PC-9 (cell line): Measurements from ENCODE around the gene MBNL2. TPM values are rescaled to one million over a fixed set of nuclear protein-coding genes. Genes with fewer than 3 reads are reported as not detected.

ENCODE experiments used
- BruUV-seq: library from RNA; stranded (reverse); fragments of 400-500 nt; replicated peaks from 2 replicates; lab custom pipeline; 2021; lab: Mats Ljungman, UMichigan
- CTCF ChIA-PET: fragments of 300-600 bp; sonication (Branson Sonifier 250); formaldehyde crosslinking; loops from one replicate; lab custom pipeline; 2022; ENCODE audit warnings: antibody characterized with exemption; lab: Charles Lee
- POLR2A ChIA-PET: fragments of 300-600 bp; sonication (Branson Sonifier 250); formaldehyde crosslinking; loops from one replicate; lab custom pipeline; 2022; ENCODE audit warnings: antibody characterized with exemption; ENCODE audit not compliant: unreplicated experiment; lab: Charles Lee
- DNase-seq, 2 experiments: peaks; one replicate each; pipeline versions ENCODE4 v3.0.0 to v3.0.0-alpha.2; 2015 to 2022; ENCODE audit warnings: mixed read lengths in 1 of 2
- H2AFZ ChIP-seq: fragments of 200-600 bp; sonication (generic); 2 replicates; pipeline ENCODE4 v1.8.1; 2017; ENCODE audit warnings: antibody characterized with exemption
- H3F3A ChIP-seq: fragments of 200-600 bp; sonication (generic); 2 replicates; pipeline ENCODE4 v1.8.1; 2017; ENCODE audit warnings: antibody characterized with exemption, mild to moderate bottlenecking, low read depth; ENCODE audit not compliant: insufficient read depth
- H3K27ac ChIP-seq: fragments of 200-600 bp; sonication (generic); 2 replicates; pipeline ENCODE4 v1.6.1; 2016; ENCODE audit warnings: mixed run types
- H3K27me3 ChIP-seq: fragments of 200-600 bp; sonication (generic); 2 replicates; pipeline ENCODE4 v1.6.1; 2016; ENCODE audit warnings: low read depth, mixed run types; ENCODE audit not compliant: insufficient read depth
- H3K36me3 ChIP-seq: fragments of 200-600 bp; sonication (generic); 2 replicates; pipeline ENCODE4 v1.6.1; 2016; ENCODE audit warnings: low read depth, mixed run types
- H3K4me1 ChIP-seq: fragments of 200-600 bp; sonication (generic); replicated peaks from 2 replicates; pipeline ENCODE4 v1.6.1; 2016; ENCODE audit warnings: mixed run types; ENCODE audit not compliant: insufficient read depth
- H3K4me2 ChIP-seq: fragments of 200-600 bp; sonication (generic); 2 replicates; pipeline ENCODE4 v1.6.1; 2017; ENCODE audit warnings: mixed run types
- H3K4me3 ChIP-seq: fragments of 200-600 bp; sonication (generic); 2 replicates; pipeline ENCODE4 v1.6.1; 2016; ENCODE audit warnings: mixed run types
- H3K79me2 ChIP-seq: fragments of 200-600 bp; sonication (generic); 2 replicates; pipeline ENCODE4 v1.6.1; 2017; ENCODE audit warnings: low read depth, mixed run types
- H3K9me2 ChIP-seq: fragments of 200-600 bp; sonication (generic); 2 replicates; pipeline ENCODE4 v1.8.1; 2017; ENCODE audit warnings: mild to moderate bottlenecking; ENCODE audit not compliant: insufficient read depth
- H3K9me3 ChIP-seq: fragments of 200-600 bp; sonication (generic); 2 replicates; pipeline ENCODE4 v1.8.1; 2016; ENCODE audit warnings: low read depth; ENCODE audit not compliant: insufficient read depth
- H4K20me1 ChIP-seq: fragments of 200-600 bp; sonication (generic); 2 replicates; pipeline ENCODE4 v1.8.1; 2017; ENCODE audit not compliant: insufficient read depth
- EZH2 ChIP-seq: fragments of 200-600 bp; sonication (generic); IDR thresholded peaks from 2 replicates; pipeline ENCODE4 v1.8.0; 2017; ENCODE audit warnings: antibody characterized with exemption, low read depth
- intact Hi-C: fragments of 100-400 bp; cut with micrococcal nuclease; formaldehyde crosslinking; loops from one replicate; pipeline ENCODE4 v1.10.0; 2022; ENCODE audit not compliant: unreplicated experiment
- total RNA-seq: library from RNA; stranded (reverse); gene quantifications from 2 replicates; pipeline ENCODE4 v1.2.3, GENCODE V29; 2021
- TF ChIP-seq, protein P1 (sequence below): fragments of 200-600 bp; sonication (generic); conservative IDR thresholded peaks from 2 replicates; pipeline ENCODE4 v1.6.1; 2017; ENCODE audit warnings: mixed run types, antibody characterized with exemption, mild to moderate bottlenecking, moderate library complexity

Gene MBNL2
- total RNA-seq, 1 experiment from 2014 or later, result 91.3 TPM

DNA sequence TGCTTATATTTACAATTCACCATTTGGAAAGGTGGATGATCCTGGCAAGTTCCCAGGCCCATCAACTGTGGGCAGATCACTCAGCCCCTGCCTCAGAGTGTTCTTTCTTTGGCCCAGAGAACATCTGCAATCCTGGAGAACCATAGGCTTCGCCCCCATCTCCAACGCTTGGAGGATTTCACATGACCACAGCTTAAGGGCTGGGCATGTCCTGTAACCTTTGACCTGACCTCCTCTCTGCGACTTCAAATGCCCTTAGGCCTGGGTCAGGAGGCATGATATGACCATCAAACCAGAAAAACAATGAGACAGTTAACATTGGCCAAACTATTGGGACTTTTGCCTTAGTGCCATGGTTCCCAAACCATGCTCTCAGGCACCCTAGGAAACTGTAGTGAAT is 7.2 kb upstream of the MBNL2 start:
- CTCF ChIA-PET, result interaction anchor here (0.5 to 0.6 kb wide), 2 partner anchors 72 to 89 kb away, joined by 6 to 9 read pairs; no protein-coding TSS in a partner anchor
- Histone ChIP-seq H3K27ac (no peak overlapping the region), H3K4me1 (peaks cover 33% of the 10 kb centered on the region), H3K79me2 (no peaks in the 10 kb centered on the region), H3K36me3 (no peaks in the 10 kb centered on the region), H2AFZ (no peak overlapping the region), H3K9me2 (no peaks in the 10 kb centered on the region), H3K4me3 (no peak overlapping the region), H3K27me3 (no peaks in the 10 kb centered on the region), H3F3A (peaks cover 16% of the 10 kb centered on the region), H4K20me1 (no peaks in the 10 kb centered on the region), H3K9me3 (no peaks in the 10 kb centered on the region), H3K4me2 (no peak overlapping the region)
- DNase-seq, result no peak
- POLR2A ChIA-PET, result no interaction called here
- intact Hi-C loops, result no loop called here
- BruUV-seq, result no TSS peak
- TF ChIP-seq EZH2, result no peak
- TF ChIP-seq, protein P1, sequence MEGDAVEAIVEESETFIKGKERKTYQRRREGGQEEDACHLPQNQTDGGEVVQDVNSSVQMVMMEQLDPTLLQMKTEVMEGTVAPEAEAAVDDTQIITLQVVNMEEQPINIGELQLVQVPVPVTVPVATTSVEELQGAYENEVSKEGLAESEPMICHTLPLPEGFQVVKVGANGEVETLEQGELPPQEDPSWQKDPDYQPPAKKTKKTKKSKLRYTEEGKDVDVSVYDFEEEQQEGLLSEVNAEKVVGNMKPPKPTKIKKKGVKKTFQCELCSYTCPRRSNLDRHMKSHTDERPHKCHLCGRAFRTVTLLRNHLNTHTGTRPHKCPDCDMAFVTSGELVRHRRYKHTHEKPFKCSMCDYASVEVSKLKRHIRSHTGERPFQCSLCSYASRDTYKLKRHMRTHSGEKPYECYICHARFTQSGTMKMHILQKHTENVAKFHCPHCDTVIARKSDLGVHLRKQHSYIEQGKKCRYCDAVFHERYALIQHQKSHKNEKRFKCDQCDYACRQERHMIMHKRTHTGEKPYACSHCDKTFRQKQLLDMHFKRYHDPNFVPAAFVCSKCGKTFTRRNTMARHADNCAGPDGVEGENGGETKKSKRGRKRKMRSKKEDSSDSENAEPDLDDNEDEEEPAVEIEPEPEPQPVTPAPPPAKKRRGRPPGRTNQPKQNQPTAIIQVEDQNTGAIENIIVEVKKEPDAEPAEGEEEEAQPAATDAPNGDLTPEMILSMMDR, result no peak

DNA sequence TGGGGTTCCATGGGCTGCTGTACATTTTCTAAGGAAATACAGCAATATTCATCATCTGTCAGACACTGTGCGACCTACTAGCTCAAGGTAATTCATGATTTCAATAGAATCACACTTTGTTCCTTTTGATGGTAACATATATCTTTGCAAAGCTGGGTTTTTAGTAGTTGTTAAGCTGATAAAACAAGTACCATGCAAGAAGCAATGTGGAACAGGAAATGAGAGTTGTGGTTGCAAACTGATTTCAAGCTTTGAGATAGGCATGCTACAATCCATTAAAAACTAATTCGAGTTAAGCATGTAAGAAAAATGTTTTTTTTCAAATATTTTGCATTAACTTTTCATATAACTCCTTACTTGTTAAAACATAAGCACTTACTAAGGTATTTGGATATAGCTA is 6.8 kb upstream of the MBNL2 start:
- no peak overlapping the region for H3K27ac ChIP-seq
- POLR2A ChIA-PET, result no interaction called here
- no peaks in the 10 kb centered on the region for H3K36me3 ChIP-seq
- no peaks in the 10 kb centered on the region for H3K27me3 ChIP-seq
- H4K20me1 ChIP-seq, result no peaks in the 10 kb centered on the region
- CTCF ChIA-PET, result interaction anchor here (0.5 to 0.6 kb wide), 2 partner anchors 72 to 89 kb away, joined by 6 to 9 read pairs; no protein-coding TSS in a partner anchor
- BruUV-seq, result no TSS peak
- no peaks in the 10 kb centered on the region for H3K79me2 ChIP-seq
- no peak for DNase-seq
- H3K9me2 ChIP-seq, result no peaks in the 10 kb centered on the region
- peaks cover 37% of the 10 kb centered on the region for H3K4me1 ChIP-seq
- H2AFZ ChIP-seq, result no peak overlapping the region
- no peak for TF ChIP-seq EZH2
- TF ChIP-seq, protein P1, result no peak
- H3F3A ChIP-seq, result peaks cover 18% of the 10 kb centered on the region
- no peak overlapping the region for H3K4me3 ChIP-seq
- H3K9me3 ChIP-seq, result no peaks in the 10 kb centered on the region
- intact Hi-C loops, result no loop called here
- H3K4me2 ChIP-seq, result no peak overlapping the region

DNA sequence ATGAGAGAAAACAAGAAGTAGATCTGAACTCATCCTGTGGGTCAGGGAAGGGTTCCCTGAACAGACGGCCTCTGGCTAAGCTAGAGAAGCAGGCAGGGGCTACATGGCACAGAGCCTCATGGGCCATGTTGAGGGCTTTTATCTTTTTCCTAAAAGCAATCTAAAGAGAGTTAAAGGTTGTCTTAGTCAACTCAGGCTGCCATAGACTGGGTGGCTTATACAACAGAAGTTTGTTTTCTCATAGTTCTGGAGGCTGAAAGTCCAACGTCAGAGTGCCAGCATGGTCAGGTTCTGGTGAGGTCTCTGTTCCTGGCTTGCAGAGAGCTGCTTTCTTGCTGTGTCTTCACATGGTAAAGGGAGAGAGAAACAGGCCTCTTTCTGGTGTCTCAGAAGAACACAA is 2.9 kb upstream of the MBNL2 start:
- Histone ChIP-seq H3K27ac (no peak overlapping the region; the same call in 1 of the 2 replicates), H3K4me3 (no peak overlapping the region), H2AFZ (no peak overlapping the region), H3K36me3 (peaks cover 16% of the 10 kb centered on the region; the same call in 1 of the 2 replicates), H3K4me2 (no peak overlapping the region), H3K9me3 (no peaks in the 10 kb centered on the region), H3K79me2 (peaks cover 28% of the 10 kb centered on the region), H3K4me1 (peaks cover 27% of the 10 kb centered on the region), H3F3A (peaks cover 43% of the 10 kb centered on the region), H4K20me1 (no peaks in the 10 kb centered on the region; the same call in 1 of the 2 replicates), H3K9me2 (no peaks in the 10 kb centered on the region), H3K27me3 (no peaks in the 10 kb centered on the region)
- no peak for DNase-seq
- no TSS peak for BruUV-seq
- ChIA-PET POLR2A (no interaction called here), CTCF (no interaction called here)
- intact Hi-C loops, result no loop called here
- TF ChIP-seq, protein P1, result no peak
- no peak for TF ChIP-seq EZH2
